ENCODE results near the gene SLC25A25.

DNA sequence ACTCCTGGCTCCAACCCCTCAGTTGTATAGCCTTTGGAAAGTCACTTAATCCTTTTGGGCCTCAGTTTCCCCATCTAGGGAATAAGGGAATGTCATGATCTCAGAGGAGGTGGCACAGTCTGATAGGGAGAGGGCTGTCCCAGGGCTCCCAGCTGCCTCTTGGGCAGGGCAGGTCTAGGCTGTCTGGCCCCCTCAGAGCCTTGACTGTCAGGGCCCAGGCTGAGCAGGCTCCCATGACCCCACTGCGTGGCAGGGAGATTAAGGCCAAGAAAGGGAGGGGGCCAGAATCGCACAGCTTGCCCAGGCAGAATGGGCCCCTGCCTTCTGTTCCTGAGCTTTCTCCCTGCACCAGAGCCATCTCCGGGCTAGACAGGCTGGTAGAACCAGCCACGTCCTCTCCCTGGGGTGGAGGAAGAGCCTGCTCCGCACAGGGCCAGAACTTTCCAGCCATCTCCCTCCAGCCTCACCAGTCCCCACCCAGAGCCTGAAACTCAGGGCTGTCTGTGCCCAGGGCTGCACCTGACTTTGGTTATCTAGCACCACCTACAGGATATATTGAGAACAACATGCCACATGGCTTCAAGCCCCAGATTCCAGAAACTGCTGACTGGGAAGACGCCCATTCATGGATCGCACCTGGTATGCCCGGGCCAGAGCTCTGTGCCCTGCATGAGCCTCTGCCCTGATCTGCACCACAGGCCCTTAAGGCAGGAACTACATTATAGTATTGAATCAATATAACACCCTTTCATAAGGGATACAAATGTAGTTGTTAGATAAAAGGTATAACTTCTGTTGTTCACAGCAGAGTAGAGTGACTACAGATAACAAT lies 33.0 kb upstream of the SLC25A25 start:
- TF ChIP-seq, protein P1, sequence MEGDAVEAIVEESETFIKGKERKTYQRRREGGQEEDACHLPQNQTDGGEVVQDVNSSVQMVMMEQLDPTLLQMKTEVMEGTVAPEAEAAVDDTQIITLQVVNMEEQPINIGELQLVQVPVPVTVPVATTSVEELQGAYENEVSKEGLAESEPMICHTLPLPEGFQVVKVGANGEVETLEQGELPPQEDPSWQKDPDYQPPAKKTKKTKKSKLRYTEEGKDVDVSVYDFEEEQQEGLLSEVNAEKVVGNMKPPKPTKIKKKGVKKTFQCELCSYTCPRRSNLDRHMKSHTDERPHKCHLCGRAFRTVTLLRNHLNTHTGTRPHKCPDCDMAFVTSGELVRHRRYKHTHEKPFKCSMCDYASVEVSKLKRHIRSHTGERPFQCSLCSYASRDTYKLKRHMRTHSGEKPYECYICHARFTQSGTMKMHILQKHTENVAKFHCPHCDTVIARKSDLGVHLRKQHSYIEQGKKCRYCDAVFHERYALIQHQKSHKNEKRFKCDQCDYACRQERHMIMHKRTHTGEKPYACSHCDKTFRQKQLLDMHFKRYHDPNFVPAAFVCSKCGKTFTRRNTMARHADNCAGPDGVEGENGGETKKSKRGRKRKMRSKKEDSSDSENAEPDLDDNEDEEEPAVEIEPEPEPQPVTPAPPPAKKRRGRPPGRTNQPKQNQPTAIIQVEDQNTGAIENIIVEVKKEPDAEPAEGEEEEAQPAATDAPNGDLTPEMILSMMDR (IDR thresholded peaks at IDR 0.05): peak; percentile 86
- no peak for TF ChIP-seq EZH2 (IDR thresholded peaks at IDR 0.05)
- TF ChIP-seq EZH2phosphoT487 (IDR thresholded peaks at IDR 0.05): no peak
